Measurements from ENCODE around the gene SPATA31E1. TPM values are rescaled to one million over a fixed set of nuclear protein-coding genes. Genes with fewer than 3 reads are reported as not detected.

SPATA31E1 gene
- total RNA-seq, 1 experiment from 2014 or later, result not detected

GRCh38 chr9:87878989-87879511, 3.6 kb upstream of the SPATA31E1 start:
- no peaks in the 10 kb centered on the region for H3K27me3 ChIP-seq (replicated peaks; ENCODE audit: control insufficient read depth, insufficient read depth, low read length)
- ChIA-PET POLR2A (no interaction called here), CTCF (no interaction called here)
- no peaks in the 10 kb centered on the region for H3K36me3 ChIP-seq (ENCODE audit: control insufficient read depth, insufficient read depth, low read length)
- intact Hi-C loops (cut with micrococcal nuclease; ENCODE audit: unreplicated experiment), result no loop called here
- H3K27me3 Mint-ChIP-seq (ENCODE audit: insufficient read depth, unreplicated experiment), result no peaks in the 10 kb centered on the region
- H3K36me3 Mint-ChIP-seq (ENCODE audit: insufficient read depth, unreplicated experiment), result no peaks in the 10 kb centered on the region
- no peak overlapping the region for H3K27ac Mint-ChIP-seq (ENCODE audit: unreplicated experiment)
- H3K4me3 ChIP-seq (ENCODE audit: low read depth, low read length), result no peak overlapping the region
- no peak overlapping the region for H3K4me3 Mint-ChIP-seq (ENCODE audit: unreplicated experiment)
- BruUV-seq (replicated peaks), result no TSS peak
- DNase-seq, result no peak
- peaks cover 4% of the 10 kb centered on the region for H3K4me1 Mint-ChIP-seq (ENCODE audit: low read depth, unreplicated experiment)
- H3K4me1 ChIP-seq, result peaks cover 13% of the 10 kb centered on the region
- no peaks in the 10 kb centered on the region for H3K9me3 Mint-ChIP-seq (ENCODE audit: unreplicated experiment)
- no peak for TF ChIP-seq CTCF (IDR thresholded peaks at IDR 0.05; ENCODE audit: insufficient read depth in 1 of 2, low read depth in 1 of 2, low read length in 1 of 2, severe bottlenecking in 1 of 2, unreplicated experiment in 1 of 2)
- no peaks in the 10 kb centered on the region for H3K9me3 ChIP-seq

GRCh38 chr9:87880116-87880515, 2.6 kb upstream of the SPATA31E1 start:
- Histone ChIP-seq H3K36me3 (ENCODE audit: control insufficient read depth, insufficient read depth, low read length) (no peaks in the 10 kb centered on the region), H3K4me1 (peaks cover 2% of the 10 kb centered on the region), H3K4me3 (ENCODE audit: low read depth, low read length) (no peak overlapping the region), H3K27me3 (replicated peaks; ENCODE audit: control insufficient read depth, insufficient read depth, low read length) (no peaks in the 10 kb centered on the region), H3K9me3 (no peaks in the 10 kb centered on the region)
- H3K4me3 Mint-ChIP-seq (ENCODE audit: unreplicated experiment), result no peak overlapping the region
- no peaks in the 10 kb centered on the region for H3K36me3 Mint-ChIP-seq (ENCODE audit: insufficient read depth, unreplicated experiment)
- TF ChIP-seq CTCF (IDR thresholded peaks at IDR 0.05; ENCODE audit: insufficient read depth in 1 of 2, low read depth in 1 of 2, low read length in 1 of 2, severe bottlenecking in 1 of 2, unreplicated experiment in 1 of 2), result no peak
- no peaks in the 10 kb centered on the region for H3K4me1 Mint-ChIP-seq (ENCODE audit: low read depth, unreplicated experiment)
- no peak for DNase-seq
- no TSS peak for BruUV-seq (replicated peaks)
- ChIA-PET POLR2A (no interaction called here), CTCF (no interaction called here)
- no peaks in the 10 kb centered on the region for H3K27me3 Mint-ChIP-seq (ENCODE audit: insufficient read depth, unreplicated experiment)
- no peak overlapping the region for H3K27ac Mint-ChIP-seq (ENCODE audit: unreplicated experiment)
- H3K9me3 Mint-ChIP-seq (ENCODE audit: unreplicated experiment), result no peaks in the 10 kb centered on the region
- intact Hi-C loops (cut with micrococcal nuclease; ENCODE audit: unreplicated experiment), result no loop called here

GRCh38 chr9:87880683-87881082, 2.0 kb upstream of the SPATA31E1 start:
- no TSS peak for BruUV-seq (replicated peaks)
- Mint-ChIP-seq H3K27me3 (ENCODE audit: insufficient read depth, unreplicated experiment) (no peaks in the 10 kb centered on the region), H3K27ac (ENCODE audit: unreplicated experiment) (no peak overlapping the region), H3K4me3 (ENCODE audit: unreplicated experiment) (no peak overlapping the region), H3K36me3 (ENCODE audit: insufficient read depth, unreplicated experiment) (no peaks in the 10 kb centered on the region), H3K9me3 (ENCODE audit: unreplicated experiment) (no peaks in the 10 kb centered on the region), H3K4me1 (ENCODE audit: low read depth, unreplicated experiment) (no peaks in the 10 kb centered on the region)
- no peaks in the 10 kb centered on the region for H3K27me3 ChIP-seq (replicated peaks; ENCODE audit: control insufficient read depth, insufficient read depth, low read length)
- H3K36me3 ChIP-seq (ENCODE audit: control insufficient read depth, insufficient read depth, low read length), result no peaks in the 10 kb centered on the region
- intact Hi-C loops (cut with micrococcal nuclease; ENCODE audit: unreplicated experiment), result no loop called here
- H3K4me1 ChIP-seq, result no peaks in the 10 kb centered on the region
- CTCF ChIA-PET, result no interaction called here
- no peak for DNase-seq
- H3K9me3 ChIP-seq, result no peaks in the 10 kb centered on the region
- no peak overlapping the region for H3K4me3 ChIP-seq (ENCODE audit: low read depth, low read length)
- no peak for TF ChIP-seq CTCF (IDR thresholded peaks at IDR 0.05; ENCODE audit: insufficient read depth in 1 of 2, low read depth in 1 of 2, low read length in 1 of 2, severe bottlenecking in 1 of 2, unreplicated experiment in 1 of 2)
- POLR2A ChIA-PET, result no interaction called here

All from Caco-2 (cell line).